Placental pericyte (primary cell): ENCODE results near the gene SMC1A. TPM values are rescaled to one million over a fixed set of nuclear protein-coding genes. Genes with fewer than 3 reads are reported as not detected.

Source experiments
- small RNA-seq: library from RNA; depleted of rRNA; stranded (forward); fragments of <200 nt; gene quantifications from one replicate; pipeline ENCODE3, GENCODE V24; 2012; ENCODE audit warnings: low replicate concordance
- total RNA-seq: library from RNA; depleted of rRNA; stranded (reverse); fragments of >200 nt; gene quantifications from 2 replicates; pipeline ENCODE4 v1.2.3, GENCODE V29; 2012

The SMC1A gene
- 32.0 and 38.8 TPM in 2 replicates for total RNA-seq

DNA sequence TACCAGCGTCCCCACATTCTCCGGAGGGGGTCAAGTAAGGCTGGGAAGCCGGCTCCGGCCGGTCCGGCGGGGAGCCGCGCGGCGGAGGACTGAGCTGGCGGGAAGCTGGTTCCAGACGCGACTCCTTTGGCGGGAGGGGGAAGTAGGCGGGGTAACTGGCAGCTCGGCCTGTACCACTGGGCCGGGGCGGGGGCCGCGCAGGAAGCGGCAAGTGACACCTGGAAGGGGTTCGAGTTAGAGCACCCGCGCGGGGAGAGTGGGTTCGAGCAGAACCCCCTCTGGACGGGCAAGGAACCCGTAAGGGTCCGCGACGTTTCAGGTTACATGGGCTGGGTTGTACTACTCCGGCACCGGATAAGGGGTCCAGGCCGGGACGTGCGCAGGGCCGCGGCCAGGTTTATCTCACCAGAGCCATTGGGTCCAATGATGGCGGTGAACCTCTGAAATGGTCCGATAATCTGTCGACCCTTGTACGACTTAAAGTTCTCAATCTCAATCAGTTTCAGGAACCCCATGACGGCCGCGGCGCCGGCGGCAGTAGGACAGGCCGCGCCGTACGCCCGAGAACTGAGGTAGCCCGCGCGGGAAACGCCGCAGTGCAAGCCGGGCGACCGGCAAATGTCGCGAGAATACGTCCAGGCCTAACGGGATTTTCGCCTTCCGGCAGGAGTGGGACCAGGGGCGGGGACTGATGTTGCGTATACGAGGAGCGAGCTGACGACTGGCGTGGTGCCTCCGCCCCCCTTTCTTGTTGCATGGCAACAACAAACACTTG is at the start of gene SMC1A:
Gene SMC1A (minus strand): TSS at position 569 of the 775 bp plus-strand sequence. CDS start 54 bp downstream, at position 515.

DNA sequence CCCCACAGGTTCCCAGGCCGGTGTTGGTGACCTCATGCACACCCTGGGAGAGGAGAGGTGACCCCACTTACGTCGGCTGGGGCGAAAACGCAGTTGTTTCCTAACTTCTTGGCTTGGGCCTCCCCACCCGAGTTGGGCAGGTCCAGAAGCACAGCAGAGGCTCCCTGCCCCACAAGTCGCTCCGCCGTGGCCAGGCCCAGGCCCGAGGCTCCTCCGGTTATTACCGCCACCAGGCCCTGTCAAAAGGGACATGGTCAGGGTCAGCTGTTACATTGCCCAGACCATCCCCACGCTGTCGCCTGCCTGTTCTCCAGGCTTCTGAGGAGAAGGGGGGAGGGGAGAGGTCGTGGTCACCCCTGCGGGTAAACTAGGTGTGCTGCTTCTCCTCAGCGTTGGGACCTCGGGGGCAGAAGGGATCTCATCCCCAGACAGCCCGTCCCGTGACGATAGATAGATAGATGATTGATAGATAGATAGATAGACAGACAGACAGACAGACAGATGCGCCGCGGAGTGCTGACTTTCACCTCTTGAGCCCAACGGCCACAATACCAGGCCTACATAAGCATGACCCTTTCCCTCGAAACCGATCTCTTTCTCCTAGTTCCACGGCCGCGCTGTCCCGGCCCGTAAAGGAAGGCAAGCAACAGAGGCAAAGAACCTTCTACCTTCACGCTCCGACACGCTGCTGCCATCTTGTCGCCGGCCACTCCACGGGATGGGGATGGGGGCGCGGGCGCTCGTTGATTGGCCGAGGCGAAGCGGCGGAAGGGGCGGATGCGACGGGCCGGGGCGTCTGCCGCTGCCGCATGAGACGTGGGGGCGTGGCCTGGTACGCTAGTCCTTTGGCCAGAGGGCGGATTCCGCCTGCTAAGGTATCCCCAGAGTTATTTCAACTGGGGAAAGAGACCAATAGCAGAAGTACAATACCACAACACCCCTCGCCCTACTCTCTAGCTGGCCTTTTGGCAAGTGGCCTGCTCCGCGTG is 11.5 kb upstream of the SMC1A start, which contains the start of gene HSD17B10:
Gene HSD17B10 (minus strand): TSS at position 720 of the 989 bp plus-strand sequence. CDS start 25 bp downstream, at position 695.

DNA sequence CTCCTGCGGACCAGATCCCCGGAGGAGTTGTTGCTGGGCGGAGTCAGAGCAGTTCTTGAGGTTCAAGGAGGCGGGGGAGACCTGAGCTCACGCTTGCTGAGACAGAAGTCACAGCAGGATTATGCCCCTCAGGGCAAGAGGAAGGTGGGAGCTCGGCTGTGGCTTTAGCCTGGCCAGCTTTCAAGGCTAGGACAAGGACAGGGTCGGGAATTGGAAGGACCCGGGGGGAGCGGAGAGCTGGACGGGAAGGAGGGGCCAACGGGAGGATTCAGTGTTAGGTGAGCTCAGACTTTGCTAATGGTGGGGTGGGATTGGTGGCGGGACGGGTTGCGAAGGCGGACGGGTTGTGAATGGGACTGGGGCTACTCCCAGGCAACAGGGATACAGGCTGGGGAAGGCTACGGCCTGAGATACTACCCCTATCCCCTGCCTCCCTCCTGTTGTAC is 430 bp upstream of the SMC1A start, which contains the start of gene RIBC1:
Gene RIBC1 (plus strand): TSS at position 13 of the 446 bp plus-strand sequence. CDS start 3,404 bp downstream, outside the sequence.

Small RNAs within 50 kb of the gene (small RNA-seq; reads per million reads assigned to genes)
- gene AC245102.2 (not detected), gene MIR6857 (not detected), gene RF00019 (not detected), gene VTRNA3-1P (0.13 reads per million)

Other genes with a start within 250 kb of the SMC1A start
- 159 and 169 TPM in 2 replicates for gene KDM5C, start 197.4 kb downstream of the SMC1A start, total RNA-seq
- 7.7 and 11.7 TPM in 2 replicates for gene IQSEC2, start 141.1 kb downstream of the SMC1A start, total RNA-seq
- 0.14 and 0.66 TPM in 2 replicates for gene RIBC1, start 219 bp upstream of the SMC1A start, total RNA-seq
- gene HSD17B10, start 11.7 kb upstream of the SMC1A start, total RNA-seq, result 82.2 and 139 TPM in 2 replicates